Effector memory CD4-positive, alpha-beta T cell (primary cell): ENCODE data around the gene COL5A1.
"Not testable (repeated sequence)": the region's sequence is repeated elsewhere in the genome, so short reads cannot be mapped to it uniquely, and the experiment has no call there.

ENCODE experiments used
- DNase-seq, 3 donors: peaks; one replicate each; pipeline ENCODE4 v3.0.0-alpha.2; 2020
- H3K27ac ChIP-seq: 2 replicates; pipeline ENCODE4 v1.7.0; 2013; ENCODE audit warnings: mild to moderate bottlenecking, low read length, moderate library complexity; ENCODE audit not compliant: insufficient read depth, poor library complexity, severe bottlenecking
- H3K27me3 ChIP-seq: replicated peaks from 2 replicates; pipeline ENCODE4 v1.7.0; 2013; ENCODE audit warnings: mild to moderate bottlenecking, low read length; ENCODE audit not compliant: insufficient read depth, control insufficient read depth, poor library complexity, severe bottlenecking
- H3K36me3 ChIP-seq: 2 replicates; pipeline ENCODE4 v1.7.0; 2013; ENCODE audit warnings: mild to moderate bottlenecking, low read length, moderate library complexity; ENCODE audit not compliant: control insufficient read depth, insufficient read depth
- H3K4me1 ChIP-seq: 2 replicates; pipeline ENCODE4 v1.7.0; 2013; ENCODE audit warnings: low read length, mild to moderate bottlenecking; ENCODE audit not compliant: control insufficient read depth, insufficient read depth, poor library complexity, severe bottlenecking
- H3K4me3 ChIP-seq: 2 replicates; pipeline ENCODE4 v1.7.0; 2013; ENCODE audit warnings: low read length, low read depth, mild to moderate bottlenecking; ENCODE audit not compliant: insufficient read depth, poor library complexity, severe bottlenecking
- H3K9me3 ChIP-seq: 2 replicates; pipeline ENCODE4 v1.7.0; 2013; ENCODE audit warnings: mild to moderate bottlenecking, low read length, moderate library complexity; ENCODE audit not compliant: control insufficient read depth

COL5A1 gene

DNA sequence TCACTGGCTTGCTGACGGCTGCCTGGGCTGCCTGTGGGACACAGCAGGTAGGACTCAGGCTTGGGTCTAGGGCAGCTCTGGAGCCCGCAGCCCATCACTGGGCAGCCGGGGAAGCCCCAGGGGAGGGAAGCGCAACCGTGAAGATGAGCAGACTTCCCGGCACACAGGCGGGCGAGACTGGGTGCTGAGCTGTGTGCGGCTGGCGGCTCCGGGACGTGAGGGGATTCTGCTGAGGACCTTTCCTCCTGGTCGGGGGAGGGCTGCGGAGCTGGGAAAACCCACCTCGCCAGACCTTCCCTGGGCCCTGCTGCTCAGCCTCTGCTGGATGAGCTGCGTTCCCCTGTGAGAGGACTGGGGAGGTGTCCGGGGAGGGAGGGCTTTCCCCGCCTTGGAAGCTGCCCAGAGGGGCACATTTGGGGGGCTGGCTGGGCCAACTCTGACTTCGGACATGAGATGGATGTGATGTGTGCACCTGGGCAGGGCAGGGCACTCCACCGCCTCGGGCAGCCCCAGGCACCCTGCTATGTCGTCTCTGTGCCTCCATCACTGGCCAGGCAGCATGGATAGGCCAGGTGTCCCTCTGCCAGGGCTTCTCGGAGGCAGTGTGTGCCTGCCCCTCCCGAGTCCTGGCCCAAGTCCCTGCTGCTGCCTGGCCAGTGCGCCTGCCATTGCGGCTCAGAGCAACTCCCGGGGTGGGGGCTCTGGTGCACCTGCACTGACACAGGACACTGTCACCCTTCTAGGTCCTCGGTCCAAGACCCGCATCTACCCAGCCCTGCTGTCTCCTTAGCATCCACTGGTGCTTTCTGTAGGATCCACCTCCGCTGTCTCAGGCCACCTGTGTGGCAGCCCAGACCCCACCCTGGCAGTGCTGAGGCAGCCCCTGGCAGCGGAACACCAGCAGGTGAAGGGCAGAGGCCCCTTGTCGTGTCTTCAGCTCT, 66.4 kb downstream of the COL5A1 start:
- no peak for DNase-seq
- no peaks in the 10 kb centered on the region for H3K4me1 ChIP-seq
- H3K36me3 ChIP-seq = no peaks in the 10 kb centered on the region
- no peaks in the 10 kb centered on the region for H3K9me3 ChIP-seq
- H3K27me3 ChIP-seq = no peaks in the 10 kb centered on the region
- no peak overlapping the region for H3K4me3 ChIP-seq
- no peak overlapping the region for H3K27ac ChIP-seq

DNA sequence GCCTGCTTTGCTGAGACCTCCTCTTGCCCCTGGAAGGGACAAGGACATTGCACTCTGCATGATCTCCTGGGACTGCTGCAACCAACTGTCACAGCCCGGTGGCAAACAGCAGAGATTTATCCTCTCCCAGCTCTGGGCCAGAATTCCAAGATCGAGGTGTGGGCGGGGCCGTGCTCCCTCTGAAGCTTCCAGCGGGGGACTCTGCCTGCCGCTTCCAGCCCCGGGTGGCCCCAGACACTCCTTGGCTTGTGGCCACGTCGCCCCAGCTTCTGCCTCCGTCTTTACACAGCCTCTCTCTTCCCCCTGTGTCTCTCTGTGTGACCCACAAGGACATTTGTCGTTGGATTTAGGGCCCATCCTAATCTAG, 67.1 kb downstream of the COL5A1 start:
- no peaks in the 10 kb centered on the region for H3K36me3 ChIP-seq
- DNase-seq = no peak
- no peaks in the 10 kb centered on the region for H3K27me3 ChIP-seq
- no peaks in the 10 kb centered on the region for H3K4me1 ChIP-seq
- H3K4me3 ChIP-seq = no peak overlapping the region
- no peaks in the 10 kb centered on the region for H3K9me3 ChIP-seq
- no peak overlapping the region for H3K27ac ChIP-seq

GRCh38 chr9:134709512-134710270, 68.1 kb downstream of the COL5A1 start:
- no peaks in the 10 kb centered on the region for H3K36me3 ChIP-seq
- H3K27ac ChIP-seq = no peak overlapping the region
- no peak for DNase-seq
- H3K27me3 ChIP-seq = no peaks in the 10 kb centered on the region
- H3K4me1 ChIP-seq = no peaks in the 10 kb centered on the region
- no peak overlapping the region for H3K4me3 ChIP-seq
- H3K9me3 ChIP-seq = no peaks in the 10 kb centered on the region

- no peaks in the 10 kb centered on the region for H3K36me3 ChIP-seq
- H3K4me3 ChIP-seq = no peak overlapping the region
- H3K9me3 ChIP-seq = no peaks in the 10 kb centered on the region
- H3K27ac ChIP-seq = no peak overlapping the region
- no peaks in the 10 kb centered on the region for H3K4me1 ChIP-seq
- no peak for DNase-seq
- H3K27me3 ChIP-seq = no peaks in the 10 kb centered on the region
These were observed 68.6 kb downstream of the COL5A1 start for GRCh38 chr9:134710271-134710540.

- Histone ChIP-seq H3K4me1 (no peaks in the 10 kb centered on the region), H3K27ac (no peak overlapping the region), H3K9me3 (no peaks in the 10 kb centered on the region), H3K4me3 (no peak overlapping the region), H3K36me3 (no peaks in the 10 kb centered on the region), H3K27me3 (no peaks in the 10 kb centered on the region)
- no peak for DNase-seq
These were observed 69.3 kb downstream of the COL5A1 start for GRCh38 chr9:134710901-134711300.

DNA sequence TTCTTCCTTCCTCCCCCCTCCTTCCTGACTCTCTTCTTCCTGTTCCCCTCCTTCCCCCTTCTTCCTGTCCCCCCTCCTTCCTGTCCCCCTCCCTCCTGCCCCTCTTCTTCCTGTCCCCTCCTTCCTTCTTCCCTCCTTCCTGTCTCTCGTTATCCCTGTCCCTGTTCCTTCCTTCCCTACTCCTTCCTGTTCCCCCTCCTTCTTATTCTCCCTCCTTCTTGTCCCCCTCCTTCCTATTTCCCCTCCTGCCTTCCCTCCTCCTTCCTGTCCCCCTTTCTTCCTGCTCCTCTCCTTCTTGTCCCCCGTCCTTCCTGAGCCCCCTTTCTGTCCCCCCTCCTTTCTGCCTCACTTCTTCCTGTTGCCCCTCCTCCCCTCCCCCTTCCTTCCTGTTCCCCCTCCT, 70.6 kb downstream of the COL5A1 start:
- no peaks in the 10 kb centered on the region for H3K4me1 ChIP-seq
- no peak overlapping the region for H3K4me3 ChIP-seq
- H3K36me3 ChIP-seq = no peaks in the 10 kb centered on the region
- peak overlapping the region; percentile 63 for H3K27ac ChIP-seq
- DNase-seq = no peak
- H3K27me3 ChIP-seq = no peaks in the 10 kb centered on the region
- no peaks in the 10 kb centered on the region for H3K9me3 ChIP-seq

DNA sequence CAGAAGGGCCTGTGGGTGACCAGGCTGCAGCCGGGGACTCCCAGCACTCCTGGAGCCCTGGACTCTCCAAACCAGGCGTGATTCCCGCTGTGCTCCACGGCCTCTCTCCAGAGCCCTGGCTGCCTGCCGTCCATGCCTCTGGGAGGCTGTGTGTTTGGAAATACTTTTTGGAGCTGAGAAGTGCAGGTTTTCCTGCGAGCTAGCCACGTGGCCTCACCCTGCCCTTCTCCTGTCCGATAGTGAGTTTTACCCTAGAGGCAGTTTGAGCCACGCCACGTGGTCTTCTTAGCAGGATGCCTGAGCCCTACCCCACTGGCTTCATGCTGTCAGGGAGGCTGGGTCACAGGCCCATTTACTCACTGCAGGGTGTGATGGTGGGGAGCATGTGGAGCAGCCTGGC, 71.3 kb downstream of the COL5A1 start:
- H3K27ac ChIP-seq = peak overlapping the region; percentile 63
- H3K27me3 ChIP-seq = no peaks in the 10 kb centered on the region
- H3K9me3 ChIP-seq = no peaks in the 10 kb centered on the region
- H3K4me1 ChIP-seq = no peaks in the 10 kb centered on the region
- H3K36me3 ChIP-seq = no peaks in the 10 kb centered on the region
- no peak for DNase-seq
- H3K4me3 ChIP-seq = no peak overlapping the region

- H3K27ac ChIP-seq, H3K4me1 ChIP-seq, H3K4me3 ChIP-seq, H3K27me3 ChIP-seq, H3K36me3 ChIP-seq, H3K9me3 ChIP-seq, DNase-seq: not testable (repeated sequence)
These were observed 73.9 kb downstream of the COL5A1 start for GRCh38 chr9:134715536-134715935.

DNA sequence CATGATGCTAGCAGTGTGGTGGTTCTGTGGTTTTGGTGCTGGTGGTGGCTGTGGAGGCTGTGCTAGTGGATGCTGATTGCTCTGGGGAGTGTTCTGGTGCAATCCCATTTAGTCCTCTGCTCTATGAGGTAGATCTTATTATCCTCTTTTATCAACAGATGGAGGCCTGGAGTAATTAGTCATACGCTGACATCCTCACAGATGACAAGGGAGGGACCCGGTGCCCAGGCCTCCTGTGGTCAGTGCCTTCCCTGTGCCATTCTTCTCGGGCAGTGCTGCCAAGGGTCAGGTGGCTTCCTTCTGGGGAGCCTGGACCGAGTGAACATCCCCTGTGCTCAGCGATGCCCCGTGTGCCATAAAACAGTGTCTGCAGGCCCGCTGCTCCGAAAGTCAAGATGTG, 74.5 kb downstream of the COL5A1 start:
- Histone ChIP-seq H3K4me1 (no peaks in the 10 kb centered on the region), H3K36me3 (no peaks in the 10 kb centered on the region), H3K27me3 (no peaks in the 10 kb centered on the region), H3K9me3 (no peaks in the 10 kb centered on the region), H3K27ac (no peak overlapping the region), H3K4me3 (no peak overlapping the region)
- DNase-seq = no peak

- Histone ChIP-seq H3K36me3 (no peaks in the 10 kb centered on the region), H3K9me3 (no peaks in the 10 kb centered on the region)
- no peak for DNase-seq
These were observed 75.5 kb downstream of the COL5A1 start for GRCh38 chr9:134717056-134717455.

More at GRCh38 chr9:134717056-134717455, 75.5 kb downstream of the COL5A1 start:
- Histone ChIP-seq H3K27ac (no peak overlapping the region), H3K4me1 (no peaks in the 10 kb centered on the region), H3K4me3 (no peak overlapping the region), H3K27me3 (no peaks in the 10 kb centered on the region)
